GM19238 (cell line): ENCODE results near the gene LMO7.
"Not testable (repeated sequence)": the region's sequence is repeated elsewhere in the genome, so short reads cannot be mapped to it uniquely, and the experiment has no call there.

Experiments
- DNase-seq: peaks from one replicate; pipeline ENCODE4 v3.0.0; 2011; ENCODE audit warnings: low spot score; ENCODE audit not compliant: insufficient read length

LMO7 gene

GRCh38 chr13:75770592-75771011 lies 134.5 kb downstream of the LMO7 start:
- DNase-seq = no peak

DNA sequence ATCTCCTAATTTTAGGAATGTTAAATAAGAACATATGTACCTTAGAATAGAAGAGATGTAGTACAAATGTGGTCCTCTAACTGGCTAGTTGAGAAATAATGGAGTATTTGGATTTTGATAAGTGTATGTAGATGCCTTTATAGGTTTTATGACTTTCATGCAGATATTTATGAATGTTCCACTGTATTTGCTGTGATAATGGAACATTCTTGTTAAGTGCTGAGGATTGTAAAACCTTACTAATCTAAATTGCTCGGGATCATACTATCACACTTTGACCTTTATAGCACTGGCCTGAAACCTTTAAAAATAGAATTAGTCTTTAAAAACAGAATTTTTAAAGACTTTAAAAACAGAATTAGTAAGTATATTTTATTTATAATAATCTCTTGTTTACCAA lies 135.1 kb downstream of the LMO7 start:
- DNase-seq = no peak

DNA sequence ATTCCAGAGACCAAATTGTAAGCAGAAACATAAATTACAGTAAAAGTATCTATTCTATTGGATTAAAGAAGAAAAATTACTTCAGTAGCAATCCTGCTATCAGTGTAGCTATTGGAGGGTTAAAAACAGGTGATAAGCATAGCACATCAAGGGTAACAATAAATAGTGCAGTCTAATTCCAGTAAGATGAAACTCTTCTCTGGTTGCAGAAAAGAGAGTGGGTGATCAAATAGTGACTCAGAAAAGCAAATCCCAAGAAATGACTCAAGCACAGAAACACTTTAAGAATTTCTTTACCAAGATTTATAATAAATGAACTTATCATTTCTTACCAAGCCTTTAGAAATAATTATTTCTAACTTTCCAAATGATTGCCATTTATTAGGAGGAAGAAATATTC lies 135.7 kb downstream of the LMO7 start:
- no peak for DNase-seq

GRCh38 chr13:75774176-75774575 lies 138.0 kb downstream of the LMO7 start:
- no peak for DNase-seq

GRCh38 chr13:75776550-75776949 lies 140.4 kb downstream of the LMO7 start:
- DNase-seq = no peak

DNA sequence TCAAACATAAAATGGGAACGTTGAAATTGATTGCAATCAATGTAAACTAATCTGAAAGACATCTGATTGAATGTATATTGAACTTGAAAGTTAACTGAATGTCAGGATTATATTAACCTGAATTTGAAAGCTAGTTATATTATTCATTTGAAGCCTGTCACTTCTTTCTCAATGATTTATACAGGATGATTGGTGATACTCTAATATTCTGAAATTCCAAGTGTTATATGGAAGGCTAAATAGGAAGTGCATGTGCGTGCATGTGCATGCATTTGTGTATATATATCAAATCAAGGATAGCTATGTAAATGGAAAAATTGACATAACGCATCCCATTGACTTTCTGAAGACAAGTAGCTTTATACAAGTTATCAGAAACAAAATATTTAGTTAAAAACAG lies 143.3 kb downstream of the LMO7 start:
- DNase-seq = no peak

DNA sequence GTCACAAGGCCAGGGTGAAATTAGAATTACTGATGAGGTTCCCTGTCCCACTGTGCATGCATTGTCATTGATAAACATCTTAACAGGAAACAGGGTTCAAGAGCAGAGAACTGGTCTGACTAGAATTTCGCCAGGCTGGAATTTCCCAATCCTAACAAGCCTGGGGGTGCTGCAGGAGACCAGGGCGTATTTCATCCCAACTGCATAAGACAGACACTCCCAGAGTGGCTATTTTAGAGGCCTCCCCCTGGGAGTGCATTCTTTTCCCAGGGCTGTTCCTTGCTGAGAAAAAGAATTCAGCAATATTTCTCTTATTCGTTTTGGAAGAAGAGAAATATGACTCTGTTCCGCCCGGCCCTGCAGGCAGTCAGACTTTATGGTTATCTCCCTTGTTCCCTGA lies 144.0 kb downstream of the LMO7 start:
- not testable (repeated sequence) for DNase-seq

DNA sequence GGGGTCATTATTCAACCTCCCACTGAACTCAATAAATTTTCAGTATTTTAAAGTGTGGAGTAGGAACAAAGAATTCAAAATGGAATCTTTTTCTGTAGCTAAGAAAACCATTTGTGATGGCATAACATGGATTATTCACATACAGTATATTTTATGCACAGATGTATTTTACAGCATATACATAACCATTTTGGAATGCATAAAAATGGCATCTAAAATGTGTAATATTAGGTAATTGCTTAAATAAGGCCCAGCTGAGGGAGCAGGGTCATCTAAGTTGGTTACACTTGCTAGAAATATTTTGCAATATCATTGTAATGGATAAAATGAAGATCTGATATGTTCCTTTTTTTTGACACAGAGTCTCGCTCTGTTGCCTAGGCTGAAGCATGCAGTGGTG lies 146.9 kb downstream of the LMO7 start:
- no peak for DNase-seq

- DNase-seq = no peak
Observed at GRCh38 chr13:75784003-75784402, 147.9 kb downstream of the LMO7 start.

- no peak for DNase-seq
Observed at GRCh38 chr13:75785130-75785529, 149.0 kb downstream of the LMO7 start.

DNA sequence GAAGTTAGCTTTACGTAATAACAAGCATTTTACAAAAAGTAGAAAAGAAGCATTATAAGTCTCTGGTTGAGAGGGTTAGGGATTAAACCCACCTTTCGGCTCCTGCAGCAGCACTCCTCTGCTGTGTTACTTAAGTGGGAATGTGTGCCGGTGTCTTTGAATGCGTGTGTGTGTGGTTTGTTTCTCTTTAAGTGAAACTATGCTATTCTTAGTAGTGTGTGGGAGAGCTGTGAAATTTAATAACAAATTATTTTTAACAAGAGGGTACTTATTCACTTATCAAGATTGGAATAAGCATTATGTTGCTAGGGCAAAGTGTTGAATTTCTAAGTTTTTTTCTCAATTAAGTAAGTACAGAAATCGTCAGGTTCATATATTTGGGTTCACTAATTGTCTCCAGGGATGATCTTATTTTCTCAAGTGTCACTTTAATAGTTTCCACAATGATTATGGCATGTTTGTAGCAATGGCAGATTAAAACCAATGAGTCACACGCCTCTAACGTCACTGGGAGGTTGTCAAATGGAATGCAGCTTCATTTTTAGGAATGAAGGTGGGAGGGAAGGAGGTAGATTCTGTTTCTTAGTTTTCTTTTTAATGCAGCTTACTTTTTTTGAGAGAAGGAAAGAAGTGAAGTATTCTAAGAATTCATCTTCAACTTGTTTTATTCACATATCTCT lies 151.3 kb downstream of the LMO7 start:
- DNase-seq = no peak

- no peak for DNase-seq
Observed at GRCh38 chr13:75788481-75788981, 152.4 kb downstream of the LMO7 start.

- no peak for DNase-seq
Observed at GRCh38 chr13:75789451-75790197, 153.5 kb downstream of the LMO7 start.

- DNase-seq = no peak
Observed at GRCh38 chr13:75790198-75790970, 154.3 kb downstream of the LMO7 start.

DNA sequence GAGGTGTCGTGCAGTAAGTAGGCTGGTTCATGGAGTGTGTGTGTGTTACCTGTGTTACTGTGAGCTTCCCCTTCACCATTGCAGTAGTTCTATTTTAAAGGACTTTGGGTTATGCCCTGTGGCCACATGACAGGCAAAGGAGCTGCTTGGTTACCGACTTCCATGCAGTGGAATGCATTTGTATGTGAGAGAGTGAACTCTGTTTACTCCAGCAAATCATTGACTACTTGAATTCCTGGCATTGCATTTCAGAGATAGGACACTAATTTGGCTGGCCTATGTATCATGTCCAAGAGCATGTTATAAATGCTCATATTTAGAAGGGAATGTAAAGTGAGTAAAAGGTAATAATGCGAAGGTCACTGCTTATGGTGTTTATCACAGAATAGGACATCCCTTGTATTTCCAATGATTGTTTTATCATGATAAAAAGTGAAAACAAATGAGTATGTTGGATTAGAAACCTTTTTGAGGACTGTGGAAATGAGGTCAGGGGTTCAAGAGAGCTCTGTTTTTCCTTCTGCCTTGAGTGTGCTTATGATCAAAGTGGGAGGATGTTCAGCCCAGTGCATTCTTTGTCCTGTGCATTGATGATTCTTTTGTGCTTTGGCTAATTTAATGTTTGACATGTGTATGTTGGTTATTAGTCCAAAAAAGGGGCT lies 156.5 kb downstream of the LMO7 start:
- DNase-seq = no peak

GRCh38 chr13:75793188-75793567 lies 157.0 kb downstream of the LMO7 start:
- not testable (repeated sequence) for DNase-seq

GRCh38 chr13:75794663-75795062 lies 158.5 kb downstream of the LMO7 start:
- DNase-seq = no peak

GRCh38 chr13:75795274-75795673 lies 159.1 kb downstream of the LMO7 start:
- no peak for DNase-seq

DNA sequence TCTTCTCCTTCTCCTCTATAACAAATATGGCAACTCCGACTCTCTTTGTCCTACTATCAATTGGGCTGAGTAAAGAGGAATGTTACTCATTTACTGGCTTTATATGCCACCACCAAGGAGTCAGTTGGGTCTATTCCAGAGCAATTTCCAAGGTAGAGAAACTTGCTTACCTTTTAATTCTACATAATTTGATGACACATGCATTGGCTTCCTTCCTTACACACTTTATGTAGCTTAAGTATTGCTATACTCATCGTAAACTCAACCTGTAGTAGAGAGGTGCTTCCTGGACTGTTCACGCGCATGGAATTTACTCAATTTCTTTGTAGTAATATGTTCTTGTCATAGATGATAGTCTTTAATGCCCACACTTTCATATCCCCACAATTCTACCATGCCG lies 160.7 kb downstream of the LMO7 start:
- no peak for DNase-seq

GRCh38 chr13:75797239-75797638 lies 161.1 kb downstream of the LMO7 start:
- DNase-seq = no peak

DNA sequence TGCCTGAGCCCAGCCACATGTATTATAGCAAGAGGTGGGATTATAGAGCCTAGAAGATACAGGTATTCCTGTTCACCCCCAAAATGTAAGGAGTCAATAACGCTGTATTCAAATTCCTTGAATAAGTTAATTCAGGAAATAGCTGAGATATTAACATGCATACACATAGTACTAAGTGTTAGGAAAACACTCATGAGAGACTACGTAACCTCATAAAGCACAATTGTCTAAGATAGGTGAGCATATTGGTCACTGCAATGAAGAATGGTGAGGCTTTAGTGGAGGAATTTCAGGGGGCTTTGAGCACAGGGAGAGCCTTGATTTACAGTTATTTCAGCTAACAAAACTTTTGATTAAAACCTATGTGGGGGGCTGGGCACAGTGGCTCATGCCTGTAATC lies 161.6 kb downstream of the LMO7 start:
- DNase-seq = no peak
